Upper lobe of left lung (tissue), 4 donors: ENCODE measurements around the gene NEU4.

Source experiments
- POLR2A ChIP-seq, 4 donors: fragments of 450-650 bp; IDR thresholded peaks; one replicate each; pipeline ENCODE4 v1.5.1; 2016 to 2017; ENCODE audit warnings: antibody characterized with exemption in 4 of 4, mild to moderate bottlenecking in 2 of 4
- TF ChIP-seq, protein P1 (sequence below), 6 experiments: fragments of 450-650 bp in 4 of 6; fragments of 200-600 bp in 2 of 6; sonication (generic) in 2 of 6; IDR thresholded peaks; one replicate each; pipeline ENCODE4 v1.5.1; 2016 to 2019; ENCODE audit warnings: antibody characterized with exemption in 6 of 6

- TF ChIP-seq, protein P1, sequence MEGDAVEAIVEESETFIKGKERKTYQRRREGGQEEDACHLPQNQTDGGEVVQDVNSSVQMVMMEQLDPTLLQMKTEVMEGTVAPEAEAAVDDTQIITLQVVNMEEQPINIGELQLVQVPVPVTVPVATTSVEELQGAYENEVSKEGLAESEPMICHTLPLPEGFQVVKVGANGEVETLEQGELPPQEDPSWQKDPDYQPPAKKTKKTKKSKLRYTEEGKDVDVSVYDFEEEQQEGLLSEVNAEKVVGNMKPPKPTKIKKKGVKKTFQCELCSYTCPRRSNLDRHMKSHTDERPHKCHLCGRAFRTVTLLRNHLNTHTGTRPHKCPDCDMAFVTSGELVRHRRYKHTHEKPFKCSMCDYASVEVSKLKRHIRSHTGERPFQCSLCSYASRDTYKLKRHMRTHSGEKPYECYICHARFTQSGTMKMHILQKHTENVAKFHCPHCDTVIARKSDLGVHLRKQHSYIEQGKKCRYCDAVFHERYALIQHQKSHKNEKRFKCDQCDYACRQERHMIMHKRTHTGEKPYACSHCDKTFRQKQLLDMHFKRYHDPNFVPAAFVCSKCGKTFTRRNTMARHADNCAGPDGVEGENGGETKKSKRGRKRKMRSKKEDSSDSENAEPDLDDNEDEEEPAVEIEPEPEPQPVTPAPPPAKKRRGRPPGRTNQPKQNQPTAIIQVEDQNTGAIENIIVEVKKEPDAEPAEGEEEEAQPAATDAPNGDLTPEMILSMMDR (IDR thresholded peaks at IDR 0.05): no peak
- TF ChIP-seq POLR2A (IDR thresholded peaks at IDR 0.05): no peak
These were observed 50.0 kb downstream of the NEU4 start for GRCh38 chr2:241859017-241859435.
